ENCODE data around the gene TEX11. TPM values are rescaled to one million over a fixed set of nuclear protein-coding genes. Genes with fewer than 3 reads are reported as not detected.
"Not testable (repeated sequence)": the region's sequence is repeated elsewhere in the genome, so short reads cannot be mapped to it uniquely, and the experiment has no call there.

The TEX11 gene
- total RNA-seq, 2 donors from 2014 or later: not detected

GRCh38 chrX:70679455-70679854, 229.1 kb downstream of the TEX11 start:
- H3K9me3 Mint-ChIP-seq; H3K27me3 Mint-ChIP-seq; H3K36me3 Mint-ChIP-seq (ENCODE audit: low read depth); H3K4me3 Mint-ChIP-seq; ATAC-seq (replicated peaks); H3K27ac Mint-ChIP-seq; H3K4me1 Mint-ChIP-seq: not testable (repeated sequence)

DNA sequence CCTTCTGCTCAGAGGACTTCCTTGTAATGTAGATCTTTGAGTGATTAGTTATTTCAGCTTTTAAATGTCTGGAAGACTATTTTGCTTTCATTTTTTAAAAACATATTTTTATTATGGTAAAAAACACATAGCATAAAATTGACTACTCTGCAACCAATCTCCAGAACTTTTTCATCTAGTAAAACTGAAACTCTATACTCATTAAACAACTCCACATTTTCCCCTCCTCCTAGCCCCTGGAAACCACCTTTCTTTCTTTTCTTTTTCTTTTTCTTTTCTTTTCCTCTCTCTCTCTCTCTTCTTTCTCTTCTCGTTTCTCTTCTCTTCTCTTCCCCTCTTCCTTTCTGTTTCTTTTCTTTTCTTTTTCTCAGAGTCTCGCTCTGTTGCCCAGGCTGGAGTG, 233.2 kb downstream of the TEX11 start:
- H3K36me3 Mint-ChIP-seq (ENCODE audit: low read depth): no peaks in the 10 kb centered on the region
- peak overlapping the region; percentile 58 for H3K4me3 Mint-ChIP-seq
- H3K4me1 Mint-ChIP-seq: peaks cover 6% of the 10 kb centered on the region
- H3K9me3 Mint-ChIP-seq: no peaks in the 10 kb centered on the region
- no peaks in the 10 kb centered on the region for H3K27me3 Mint-ChIP-seq
- H3K27ac Mint-ChIP-seq: peak overlapping the region; percentile 70
- peak; percentile 78 for ATAC-seq (replicated peaks)

GRCh38 chrX:70672326-70672725, 236.2 kb downstream of the TEX11 start:
- no peaks in the 10 kb centered on the region for H3K27me3 Mint-ChIP-seq
- H3K9me3 Mint-ChIP-seq: no peaks in the 10 kb centered on the region
- H3K36me3 Mint-ChIP-seq (ENCODE audit: low read depth): no peaks in the 10 kb centered on the region
- peak; percentile 74 for ATAC-seq (replicated peaks)
- peak overlapping the region; percentile 70 for H3K27ac Mint-ChIP-seq
- peaks cover 6% of the 10 kb centered on the region for H3K4me1 Mint-ChIP-seq
- peak overlapping the region; percentile 26 for H3K4me3 Mint-ChIP-seq

GRCh38 chrX:70669120-70669519, 239.4 kb downstream of the TEX11 start:
- Mint-ChIP-seq H3K4me1 (peaks cover 6% of the 10 kb centered on the region), H3K27ac (no peak overlapping the region), H3K27me3 (no peaks in the 10 kb centered on the region), H3K9me3 (no peaks in the 10 kb centered on the region), H3K4me3 (no peak overlapping the region), H3K36me3 (ENCODE audit: low read depth) (no peaks in the 10 kb centered on the region)
- no peak for ATAC-seq (replicated peaks)

GRCh38 chrX:70664726-70665125, 243.8 kb downstream of the TEX11 start:
- no peaks in the 10 kb centered on the region for H3K9me3 Mint-ChIP-seq

DNA sequence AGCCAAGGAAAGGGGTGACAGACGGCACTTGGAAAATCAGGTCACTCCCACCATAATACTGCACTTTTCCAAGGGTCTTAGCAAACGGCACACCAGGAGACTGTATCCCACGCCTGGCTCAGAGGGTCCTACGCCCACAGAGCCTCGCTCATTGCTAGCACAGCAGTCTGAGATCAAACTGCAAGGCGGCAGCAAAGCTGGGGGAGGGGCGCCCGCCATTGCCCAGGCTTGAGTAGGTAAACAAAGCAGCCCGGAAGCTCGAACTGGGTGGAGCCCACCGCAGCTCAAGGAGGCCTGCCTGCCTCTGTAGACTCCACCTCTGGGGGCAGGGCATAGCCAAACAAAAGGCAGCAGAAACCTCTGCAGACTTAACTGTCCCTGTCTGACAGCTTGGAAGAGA, 247.4 kb downstream of the TEX11 start:
- not testable (repeated sequence) for ATAC-seq (replicated peaks); H3K27ac Mint-ChIP-seq; H3K4me1 Mint-ChIP-seq; H3K27me3 Mint-ChIP-seq; H3K4me3 Mint-ChIP-seq; H3K9me3 Mint-ChIP-seq; H3K36me3 Mint-ChIP-seq (ENCODE audit: low read depth)

More at GRCh38 chrX:70664726-70665125, 243.8 kb downstream of the TEX11 start:
- H3K36me3 Mint-ChIP-seq (ENCODE audit: low read depth): no peaks in the 10 kb centered on the region
- no peak overlapping the region for H3K27ac Mint-ChIP-seq
- ATAC-seq (replicated peaks): peak; percentile 79
- no peaks in the 10 kb centered on the region for H3K27me3 Mint-ChIP-seq
- H3K4me1 Mint-ChIP-seq: no peaks in the 10 kb centered on the region
- H3K4me3 Mint-ChIP-seq: no peak overlapping the region

GRCh38 chrX:70657546-70657945, 251.0 kb downstream of the TEX11 start:
- not testable (repeated sequence) for ATAC-seq (replicated peaks); H3K27me3 Mint-ChIP-seq; H3K36me3 Mint-ChIP-seq (ENCODE audit: low read depth); H3K4me1 Mint-ChIP-seq; H3K4me3 Mint-ChIP-seq; H3K9me3 Mint-ChIP-seq; H3K27ac Mint-ChIP-seq

DNA sequence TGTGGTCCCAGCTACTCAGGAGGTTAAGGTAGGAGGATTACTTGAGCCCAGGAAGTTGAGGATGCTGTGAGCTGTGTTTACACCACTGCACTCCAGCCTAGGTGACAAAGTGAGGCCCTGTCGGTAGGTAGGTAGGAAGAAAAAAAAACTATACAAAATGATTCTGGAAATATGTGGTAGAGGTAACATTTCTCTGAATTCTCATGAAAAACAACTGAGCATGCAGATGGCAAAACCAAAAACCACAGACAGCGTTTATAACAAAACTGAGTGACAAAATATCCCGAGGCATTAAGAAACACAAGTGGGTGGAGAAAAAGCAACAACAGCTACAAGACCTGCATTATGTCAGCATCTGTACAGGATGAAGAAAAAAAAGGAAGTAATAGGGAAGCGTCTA, 252.2 kb downstream of the TEX11 start:
- H3K9me3 Mint-ChIP-seq: no peaks in the 10 kb centered on the region
- peak overlapping the region; percentile 62 for H3K27ac Mint-ChIP-seq
- no peaks in the 10 kb centered on the region for H3K27me3 Mint-ChIP-seq
- peak overlapping the region; percentile 50 for H3K4me3 Mint-ChIP-seq
- peak; percentile 91 for ATAC-seq (replicated peaks)
- H3K36me3 Mint-ChIP-seq (ENCODE audit: low read depth): no peaks in the 10 kb centered on the region
- H3K4me1 Mint-ChIP-seq: peaks cover 7% of the 10 kb centered on the region

DNA sequence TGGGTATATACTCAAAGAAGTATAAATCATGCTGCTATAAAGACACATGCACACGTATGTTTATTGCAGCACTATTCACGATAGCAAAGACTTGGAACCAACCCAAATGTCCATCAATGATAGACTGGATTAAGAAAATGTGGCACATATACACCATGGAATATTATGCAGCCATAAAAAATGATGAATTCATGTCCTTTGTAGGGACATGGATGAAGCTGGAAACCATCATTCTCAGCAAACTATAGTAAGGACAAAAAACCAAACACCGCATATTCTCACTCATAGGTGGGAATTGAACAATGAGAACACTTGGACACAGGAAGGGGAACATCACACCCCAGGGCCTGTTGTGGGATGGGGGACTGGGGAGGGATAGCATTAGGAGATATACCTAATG, 260.6 kb downstream of the TEX11 start:
- not testable (repeated sequence) for H3K27ac Mint-ChIP-seq; H3K4me3 Mint-ChIP-seq; ATAC-seq (replicated peaks); H3K27me3 Mint-ChIP-seq; H3K9me3 Mint-ChIP-seq; H3K4me1 Mint-ChIP-seq; H3K36me3 Mint-ChIP-seq (ENCODE audit: low read depth)

DNA sequence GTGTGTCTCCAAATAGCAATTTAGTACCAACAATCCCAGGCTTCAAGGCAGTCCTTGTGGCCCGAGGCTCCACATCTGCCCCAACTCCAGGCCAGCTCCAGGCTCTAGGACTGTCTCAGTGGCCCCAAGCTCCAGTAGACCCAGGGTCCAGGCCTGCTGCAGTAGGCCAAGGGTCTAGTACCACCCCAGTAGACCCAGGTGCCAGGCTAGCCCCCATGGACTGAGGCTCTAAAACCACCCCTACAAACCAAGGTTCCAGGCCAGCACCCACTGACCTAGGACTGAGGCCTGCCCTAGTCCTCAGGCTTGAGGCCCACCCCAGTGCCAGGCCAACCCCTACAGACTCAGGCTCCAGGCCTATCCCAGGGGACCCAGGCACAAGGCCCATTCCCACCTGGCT, 272.3 kb downstream of the TEX11 start:
- H3K4me3 Mint-ChIP-seq: no peak overlapping the region
- no peak overlapping the region for H3K27ac Mint-ChIP-seq
- H3K36me3 Mint-ChIP-seq (ENCODE audit: low read depth): no peaks in the 10 kb centered on the region
- no peak for ATAC-seq (replicated peaks)
- H3K27me3 Mint-ChIP-seq: no peaks in the 10 kb centered on the region
- H3K4me1 Mint-ChIP-seq: no peaks in the 10 kb centered on the region
- H3K9me3 Mint-ChIP-seq: no peaks in the 10 kb centered on the region

DNA sequence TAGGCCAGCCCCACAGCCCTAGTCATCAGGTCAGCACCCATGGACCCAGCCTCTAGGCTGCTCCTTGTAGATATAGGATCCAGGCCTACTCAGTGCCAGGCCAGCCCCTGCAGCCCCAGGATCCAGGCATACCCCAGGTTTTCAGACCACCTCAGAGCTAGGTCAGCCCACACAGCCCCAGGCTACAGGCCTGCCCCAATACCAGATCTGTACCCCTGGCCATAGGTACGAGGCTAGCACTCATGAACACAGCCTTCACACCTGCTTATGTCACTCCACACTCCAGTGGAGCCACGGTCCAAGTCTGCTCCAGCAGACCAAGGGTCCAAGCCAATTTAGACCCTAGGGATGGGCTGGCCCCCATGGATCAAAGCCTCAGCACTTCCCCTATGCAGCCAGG, 272.8 kb downstream of the TEX11 start:
- no peaks in the 10 kb centered on the region for H3K4me1 Mint-ChIP-seq
- no peaks in the 10 kb centered on the region for H3K36me3 Mint-ChIP-seq (ENCODE audit: low read depth)
- H3K27ac Mint-ChIP-seq: no peak overlapping the region
- H3K27me3 Mint-ChIP-seq: no peaks in the 10 kb centered on the region
- H3K4me3 Mint-ChIP-seq: no peak overlapping the region
- no peaks in the 10 kb centered on the region for H3K9me3 Mint-ChIP-seq
- no peak for ATAC-seq (replicated peaks)

DNA sequence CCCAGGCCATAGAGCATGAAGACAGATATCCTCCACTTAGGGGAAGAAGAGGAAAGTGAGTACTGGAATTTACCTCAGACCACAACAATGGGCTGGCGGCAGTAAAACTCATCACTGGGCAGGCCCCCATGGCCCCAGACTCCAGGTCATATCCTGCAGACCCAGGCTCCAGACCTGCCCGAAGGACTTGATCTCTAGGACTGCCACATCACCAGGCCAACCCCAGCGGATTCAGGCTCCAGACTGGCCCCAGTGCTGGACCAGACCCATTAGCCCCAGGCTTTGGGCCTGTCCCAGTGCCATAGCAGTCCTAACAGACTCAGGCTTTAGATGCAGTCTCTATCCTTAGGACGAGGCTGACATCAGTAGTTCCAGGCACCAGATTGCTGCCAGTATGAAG, 273.3 kb downstream of the TEX11 start:
- no peaks in the 10 kb centered on the region for H3K4me1 Mint-ChIP-seq
- H3K27ac Mint-ChIP-seq: no peak overlapping the region
- ATAC-seq (replicated peaks): no peak
- H3K9me3 Mint-ChIP-seq: no peaks in the 10 kb centered on the region
- no peaks in the 10 kb centered on the region for H3K27me3 Mint-ChIP-seq
- H3K36me3 Mint-ChIP-seq (ENCODE audit: low read depth): no peaks in the 10 kb centered on the region
- no peak overlapping the region for H3K4me3 Mint-ChIP-seq

GRCh38 chrX:70621743-70622142, 286.8 kb downstream of the TEX11 start:
- Mint-ChIP-seq H3K27me3 (no peaks in the 10 kb centered on the region), H3K9me3 (no peaks in the 10 kb centered on the region), H3K4me1 (no peaks in the 10 kb centered on the region), H3K36me3 (ENCODE audit: low read depth) (no peaks in the 10 kb centered on the region), H3K27ac (no peak overlapping the region), H3K4me3 (no peak overlapping the region)
- ATAC-seq (replicated peaks): no peak

DNA sequence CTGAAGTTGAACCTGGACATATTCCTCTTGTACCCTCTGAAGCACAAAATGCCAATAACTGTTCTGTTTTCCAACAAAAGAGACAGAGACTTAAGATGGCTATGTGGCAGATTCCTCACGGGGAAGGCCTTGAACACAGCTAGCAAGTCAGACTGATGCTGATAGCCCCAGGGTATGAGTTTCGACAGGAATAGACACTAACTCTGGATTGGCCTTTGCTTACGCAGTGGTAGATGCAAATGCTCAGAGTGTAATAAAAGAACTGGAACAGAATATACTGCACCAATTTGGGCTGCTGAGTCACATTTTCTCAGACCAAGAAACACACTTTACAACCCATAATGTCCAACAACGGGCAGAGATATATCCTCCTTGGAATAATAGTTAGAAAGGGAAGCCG, 290.0 kb downstream of the TEX11 start:
- H3K9me3 Mint-ChIP-seq: no peaks in the 10 kb centered on the region
- no peaks in the 10 kb centered on the region for H3K27me3 Mint-ChIP-seq
- no peak overlapping the region for H3K4me3 Mint-ChIP-seq
- no peaks in the 10 kb centered on the region for H3K36me3 Mint-ChIP-seq (ENCODE audit: low read depth)
- H3K27ac Mint-ChIP-seq: no peak overlapping the region
- no peak for ATAC-seq (replicated peaks)
- H3K4me1 Mint-ChIP-seq: no peaks in the 10 kb centered on the region

GRCh38 chrX:70613295-70613694, 295.2 kb downstream of the TEX11 start:
- Mint-ChIP-seq H3K27me3 (peaks cover 5% of the 10 kb centered on the region), H3K9me3 (no peaks in the 10 kb centered on the region), H3K4me1 (peaks cover 4% of the 10 kb centered on the region), H3K4me3 (no peak overlapping the region), H3K36me3 (ENCODE audit: low read depth) (no peaks in the 10 kb centered on the region), H3K27ac (no peak overlapping the region)
- ATAC-seq (replicated peaks): no peak

DNA sequence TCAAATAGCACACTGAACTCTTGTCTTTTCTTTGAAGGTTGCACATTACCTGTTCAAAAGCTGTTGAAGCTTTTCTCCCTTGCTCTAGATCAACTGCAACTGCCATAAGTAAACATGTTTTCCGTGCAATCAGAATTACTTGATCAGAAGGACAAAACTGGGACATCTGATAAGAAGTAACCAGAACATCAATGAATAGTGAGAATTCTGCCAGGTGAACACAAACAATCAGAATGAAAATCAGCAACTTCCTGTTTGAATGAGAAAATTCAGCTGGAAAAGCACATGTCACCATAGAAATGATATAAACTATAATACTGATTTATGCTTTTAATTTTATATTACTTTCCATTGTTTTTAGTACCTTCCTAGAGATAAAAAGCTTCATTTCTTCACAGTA, 303.2 kb downstream of the TEX11 start:
- Mint-ChIP-seq H3K27me3 (peaks cover 5% of the 10 kb centered on the region), H3K27ac (no peak overlapping the region)

More for the DNA sequence above, 303.2 kb downstream of the TEX11 start:
- Mint-ChIP-seq H3K9me3 (no peaks in the 10 kb centered on the region), H3K4me1 (no peaks in the 10 kb centered on the region), H3K36me3 (ENCODE audit: low read depth) (no peaks in the 10 kb centered on the region), H3K4me3 (no peak overlapping the region)
- ATAC-seq (replicated peaks): no peak

All from activated T-helper 17 cell treated with anti-CD3 and anti-CD28 coated beads, Interleukin-2, amount 50 U/mL, for 72 hours (primary cell).